GM21576 (cell line): ENCODE measurements around the gene ATP8A2.

ENCODE experiments used
- ATAC-seq: cut with Tn5 transposase; IDR thresholded peaks from one replicate; pipeline ENCODE4 v1.9.1; 2021; ENCODE audit warnings: mild to moderate bottlenecking, moderate library complexity; ENCODE audit not compliant: unreplicated experiment

Gene ATP8A2

GRCh38 chr13:26021956-26022355, 650.2 kb downstream of the ATP8A2 start:
- ATAC-seq, result no peak

- no peak for ATAC-seq
Measured at GRCh38 chr13:26022538-26023292, 650.9 kb downstream of the ATP8A2 start.

GRCh38 chr13:26024558-26024957, 652.8 kb downstream of the ATP8A2 start:
- no peak for ATAC-seq

- no peak for ATAC-seq
Measured at GRCh38 chr13:26025196-26025595, 653.4 kb downstream of the ATP8A2 start.

GRCh38 chr13:26025771-26026170, 654.0 kb downstream of the ATP8A2 start:
- no peak for ATAC-seq

- no peak for ATAC-seq
Measured at GRCh38 chr13:26026211-26026610, 654.4 kb downstream of the ATP8A2 start.

- no peak for ATAC-seq
Measured at GRCh38 chr13:26029581-26030136, 657.9 kb downstream of the ATP8A2 start.

- ATAC-seq, result no peak
Measured at GRCh38 chr13:26030331-26030730, 658.6 kb downstream of the ATP8A2 start.

- no peak for ATAC-seq
Measured at GRCh38 chr13:26034018-26034417, 662.2 kb downstream of the ATP8A2 start.

GRCh38 chr13:26036383-26036782, 664.6 kb downstream of the ATP8A2 start:
- ATAC-seq, result no peak

- ATAC-seq, result no peak
Measured at GRCh38 chr13:26037302-26037701, 665.5 kb downstream of the ATP8A2 start.

GRCh38 chr13:26038931-26039475, 667.2 kb downstream of the ATP8A2 start:
- ATAC-seq, result no peak

- no peak for ATAC-seq
Measured at GRCh38 chr13:26041444-26041843, 669.7 kb downstream of the ATP8A2 start.

GRCh38 chr13:26042785-26043184, 671.0 kb downstream of the ATP8A2 start:
- ATAC-seq, result no peak

GRCh38 chr13:26045142-26045541, 673.4 kb downstream of the ATP8A2 start:
- no peak for ATAC-seq

GRCh38 chr13:26046639-26047038, 674.9 kb downstream of the ATP8A2 start:
- no peak for ATAC-seq

GRCh38 chr13:26047040-26047439, 675.3 kb downstream of the ATP8A2 start:
- no peak for ATAC-seq

- ATAC-seq, result no peak
Measured at GRCh38 chr13:26048741-26049140, 677.0 kb downstream of the ATP8A2 start.

- ATAC-seq, result no peak
Measured at GRCh38 chr13:26050568-26051230, 678.9 kb downstream of the ATP8A2 start.

- no peak for ATAC-seq
Measured at GRCh38 chr13:26051231-26051656, 679.5 kb downstream of the ATP8A2 start.

- no peak for ATAC-seq
Measured at GRCh38 chr13:26051657-26052311, 680.0 kb downstream of the ATP8A2 start, which contains the start of gene SHISA2. Gene SHISA2 (minus strand): TSS chr13:26052016. CDS start chr13:26050975, 1,041 bp downstream.
